SK-N-SH treated with all-trans-retinoic acid at 6 μM for 48 hours (cell line): ENCODE data around the gene PRH1.

ENCODE experiments used
- ATAC-seq: fragments of 200-7000 bp; cut with Tn5 transposase; 3 replicates; pipeline ENCODE4 v1.9.1; 2020; ENCODE audit warnings: mild to moderate bottlenecking, moderate library complexity
- ARNTL ChIP-seq: fragments of 450-650 bp; formaldehyde crosslinking; IDR thresholded peaks from 2 replicates; pipeline ENCODE4 v1.5.0; 2020; ENCODE audit warnings: low read depth, mild to moderate bottlenecking, moderate library complexity, borderline replicate concordance
- BACH2 ChIP-seq: fragments of 250-450 bp; sonication (Bioruptor Pico); IDR thresholded peaks from 2 replicates; pipeline ENCODE4 v1.9.0; 2021; ENCODE audit warnings: mild to moderate bottlenecking, borderline replicate concordance
- CREB5 ChIP-seq: fragments of 250-450 bp; sonication (Bioruptor Pico); IDR thresholded peaks from 2 replicates; pipeline ENCODE4 v1.5.1; 2020; ENCODE audit warnings: low read depth, mild to moderate bottlenecking, moderate library complexity
- CSDC2 ChIP-seq: fragments of 250-450 bp; sonication (Bioruptor Pico); IDR thresholded peaks from 2 replicates; pipeline ENCODE4 v1.5.0; 2020; ENCODE audit warnings: mild to moderate bottlenecking, moderate library complexity
- CSRNP3 ChIP-seq: fragments of 250-450 bp; sonication (Bioruptor Pico); IDR thresholded peaks from 2 replicates; pipeline ENCODE4 v1.5.1; 2021; ENCODE audit warnings: mild to moderate bottlenecking, moderate library complexity
- ESRRG ChIP-seq: fragments of 250-450 bp; sonication (Bioruptor Pico); IDR thresholded peaks from 2 replicates; pipeline ENCODE4 v1.6.1; 2021; ENCODE audit warnings: mild to moderate bottlenecking
- GLIS3 ChIP-seq: fragments of 250-450 bp; sonication (Bioruptor Pico); IDR thresholded peaks from 2 replicates; pipeline ENCODE4 v1.5.0; 2020; ENCODE audit warnings: mild to moderate bottlenecking, moderate library complexity
- OSR1 ChIP-seq: fragments of 250-450 bp; sonication (Bioruptor Pico); IDR thresholded peaks from 2 replicates; pipeline ENCODE4 v1.8.0; 2022; ENCODE audit warnings: moderate library complexity, mild to moderate bottlenecking, inconsistent platforms
- PATZ1 ChIP-seq: fragments of 250-450 bp; sonication (Bioruptor Pico); IDR thresholded peaks from 2 replicates; pipeline ENCODE4 v1.8.0; 2020; ENCODE audit warnings: mild to moderate bottlenecking, moderate library complexity, borderline replicate concordance
- POU6F1 ChIP-seq: fragments of 250-450 bp; sonication (Bioruptor Pico); IDR thresholded peaks from 2 replicates; pipeline ENCODE4 v1.8.0; 2021; ENCODE audit warnings: low read depth, mild to moderate bottlenecking, moderate library complexity, borderline replicate concordance
- PPARA ChIP-seq: fragments of 250-450 bp; sonication (Bioruptor Pico); IDR thresholded peaks from 2 replicates; pipeline ENCODE4 v1.5.0; 2020; ENCODE audit warnings: mild to moderate bottlenecking, borderline replicate concordance
- RARB ChIP-seq: fragments of 250-450 bp; sonication (Bioruptor Pico); IDR thresholded peaks from 2 replicates; pipeline ENCODE4 v1.8.0; 2021; ENCODE audit warnings: mild to moderate bottlenecking, moderate library complexity
- SNAI2 ChIP-seq: fragments of 250-450 bp; sonication (Bioruptor Pico); IDR thresholded peaks from 2 replicates; pipeline ENCODE4 v1.5.0; 2020; ENCODE audit warnings: mild to moderate bottlenecking, moderate library complexity
- TCF4 ChIP-seq: fragments of 250-450 bp; sonication (Bioruptor Pico); IDR thresholded peaks from 2 replicates; pipeline ENCODE4 v1.8.0; 2021; ENCODE audit warnings: mild to moderate bottlenecking, moderate library complexity, borderline replicate concordance
- TSHZ2 ChIP-seq: fragments of 250-450 bp; sonication (Bioruptor Pico); IDR thresholded peaks from 2 replicates; pipeline ENCODE4 v1.5.0; 2020; ENCODE audit warnings: mild to moderate bottlenecking, moderate library complexity
- ZC3H10 ChIP-seq: fragments of 250-450 bp; sonication (Bioruptor Pico); IDR thresholded peaks from 2 replicates; pipeline ENCODE4 v1.5.1; 2021; ENCODE audit warnings: mild to moderate bottlenecking, moderate library complexity
- ZFP3 ChIP-seq: fragments of 250-450 bp; sonication (Bioruptor Pico); IDR thresholded peaks from 2 replicates; pipeline ENCODE4 v1.5.0; 2020; ENCODE audit warnings: mild to moderate bottlenecking, moderate library complexity
- ZFP30 ChIP-seq: fragments of 450-650 bp; formaldehyde crosslinking; IDR thresholded peaks from 2 replicates; pipeline ENCODE4 v1.5.0; 2022; ENCODE audit warnings: mild to moderate bottlenecking, moderate library complexity
- ZNF565 ChIP-seq: fragments of 450-650 bp; formaldehyde crosslinking; conservative IDR thresholded peaks from 2 replicates; pipeline ENCODE4 v1.5.0; 2020; ENCODE audit warnings: low read depth, mild to moderate bottlenecking, moderate library complexity
- ZNF70 ChIP-seq: fragments of 450-650 bp; formaldehyde crosslinking; IDR thresholded peaks from 2 replicates; pipeline ENCODE4 v1.5.0; 2020; ENCODE audit warnings: mild to moderate bottlenecking, moderate library complexity
- ZNF8 ChIP-seq: fragments of 450-650 bp; formaldehyde crosslinking; IDR thresholded peaks from 2 replicates; pipeline ENCODE4 v1.5.0; 2020; ENCODE audit warnings: mild to moderate bottlenecking, moderate library complexity

Gene PRH1

GRCh38 chr12:10863512-10864218, 20.4 kb downstream of the PRH1 start:
- TF ChIP-seq ZNF8 (CRISPR knock-in tag) (no peak), PATZ1 (no peak), CREB5 (no peak), ZFP30 (CRISPR knock-in tag) (no peak), TSHZ2 (CRISPR knock-in tag) (no peak)
- no peak for ATAC-seq

GRCh38 chr12:10861366-10861765, 22.7 kb downstream of the PRH1 start:
- TF ChIP-seq CSRNP3 (CRISPR knock-in tag), result no peak
- no peak for TF ChIP-seq SNAI2 (CRISPR knock-in tag)
- no peak for TF ChIP-seq TCF4 (CRISPR knock-in tag)
- TF ChIP-seq OSR1 (CRISPR knock-in tag), result no peak
- no peak for TF ChIP-seq BACH2 (CRISPR knock-in tag)
- no peak for TF ChIP-seq GLIS3 (CRISPR knock-in tag)
- no peak for TF ChIP-seq ESRRG
- no peak for TF ChIP-seq TSHZ2 (CRISPR knock-in tag)
- no peak for TF ChIP-seq PATZ1
- TF ChIP-seq RARB, result no peak
- no peak for TF ChIP-seq ZNF565 (CRISPR knock-in tag)
- no peak for TF ChIP-seq CSDC2 (CRISPR knock-in tag)
- TF ChIP-seq ZFP30 (CRISPR knock-in tag), result no peak
- no peak for TF ChIP-seq POU6F1 (CRISPR knock-in tag)
- no peak for TF ChIP-seq ZC3H10 (CRISPR knock-in tag)
- no peak for TF ChIP-seq PPARA (CRISPR knock-in tag)
- TF ChIP-seq CREB5, result no peak
- TF ChIP-seq ZNF70 (CRISPR knock-in tag), result no peak
- no peak for TF ChIP-seq ZFP3 (CRISPR knock-in tag)
- no peak for TF ChIP-seq ARNTL (CRISPR knock-in tag)
- no peak for ATAC-seq
